Chondrocyte (in vitro differentiated cells): ENCODE data around the gene ALDH2. TPM values are rescaled to one million over a fixed set of nuclear protein-coding genes. Genes with fewer than 3 reads are reported as not detected.

Source experiments
- DNase-seq: peaks from one replicate; pipeline ENCODE4 v3.0.0; 2021; ENCODE audit warnings: mixed read lengths, low spot score
- H3K27ac Mint-ChIP-seq: one replicate; pipeline ENCODE4 v1.8.0; 2021; ENCODE audit warnings: mild to moderate bottlenecking, moderate library complexity, mixed read lengths; ENCODE audit not compliant: unreplicated experiment
- H3K27me3 Mint-ChIP-seq: 2 replicates; pipeline ENCODE4 v1.8.0; 2021; ENCODE audit warnings: low read depth, mixed read lengths
- H3K36me3 Mint-ChIP-seq: 2 replicates; pipeline ENCODE4 v1.8.0; 2021; ENCODE audit warnings: low read depth, mixed read lengths
- H3K4me1 Mint-ChIP-seq: 2 replicates; pipeline ENCODE4 v1.8.0; 2021; ENCODE audit warnings: low read depth, mild to moderate bottlenecking, mixed read lengths
- H3K4me3 Mint-ChIP-seq: one replicate; pipeline ENCODE4 v1.8.0; 2021; ENCODE audit warnings: mild to moderate bottlenecking, moderate library complexity, mixed read lengths; ENCODE audit not compliant: unreplicated experiment
- H3K9me3 Mint-ChIP-seq: 2 replicates; pipeline ENCODE4 v1.8.0; 2021; ENCODE audit warnings: low read depth, mixed read lengths
- CTCF ChIP-seq: fragments of 200-600 bp; sonication (generic); IDR thresholded peaks from 2 replicates; pipeline ENCODE4 v1.5.0; 2021; ENCODE audit warnings: antibody characterized with exemption, mild to moderate bottlenecking, moderate library complexity
- total RNA-seq: library from RNA; stranded (reverse); gene quantifications from 3 replicates; pipeline ENCODE4 v1.2.1, GENCODE V29; 2021

Gene ALDH2
- total RNA-seq, 1 donor from 2014 or later: 73.8 TPM

- no peak for TF ChIP-seq CTCF
- H3K4me3 Mint-ChIP-seq: no peak overlapping the region
- H3K27me3 Mint-ChIP-seq: peaks cover 2% of the 10 kb centered on the region
- peaks cover 27% of the 10 kb centered on the region for H3K4me1 Mint-ChIP-seq
- no peak overlapping the region for H3K27ac Mint-ChIP-seq
- no peaks in the 10 kb centered on the region for H3K9me3 Mint-ChIP-seq
- peaks cover 5% of the 10 kb centered on the region for H3K36me3 Mint-ChIP-seq
- no peak for DNase-seq
Observed at GRCh38 chr12:111838353-111838752, 71.6 kb downstream of the ALDH2 start.

GRCh38 chr12:111840807-111841206 lies 74.1 kb downstream of the ALDH2 start:
- H3K36me3 Mint-ChIP-seq: peaks cover 5% of the 10 kb centered on the region
- no peaks in the 10 kb centered on the region for H3K27me3 Mint-ChIP-seq
- DNase-seq: no peak
- peaks cover 42% of the 10 kb centered on the region for H3K4me1 Mint-ChIP-seq
- peak overlapping the region; percentile 96 for H3K27ac Mint-ChIP-seq
- H3K9me3 Mint-ChIP-seq: no peaks in the 10 kb centered on the region
- peak overlapping the region; percentile 93 for H3K4me3 Mint-ChIP-seq
- no peak for TF ChIP-seq CTCF

- no peaks in the 10 kb centered on the region for H3K27me3 Mint-ChIP-seq
- DNase-seq: no peak
- peak overlapping the region; percentile 96 for H3K27ac Mint-ChIP-seq
- peaks cover 5% of the 10 kb centered on the region for H3K36me3 Mint-ChIP-seq
- no peaks in the 10 kb centered on the region for H3K9me3 Mint-ChIP-seq
- peaks cover 46% of the 10 kb centered on the region for H3K4me1 Mint-ChIP-seq
- H3K4me3 Mint-ChIP-seq: peak overlapping the region; percentile 93
- no peak for TF ChIP-seq CTCF
Observed at GRCh38 chr12:111841236-111841749, 74.6 kb downstream of the ALDH2 start.

GRCh38 chr12:111841750-111842555 lies 75.2 kb downstream of the ALDH2 start, which contains the start of gene MAPKAPK5:
Gene MAPKAPK5, plus strand, starts transcription at chr12:111842228. Its CDS starts 506 bp downstream, at chr12:111842734.
- Mint-ChIP-seq H3K9me3 (no peaks in the 10 kb centered on the region), H3K27ac (peak within 1 kb of the TSS; percentile 96), H3K36me3 (peaks cover 6% of the 10 kb centered on the region), H3K27me3 (no peaks in the 10 kb centered on the region), H3K4me3 (peak within 1 kb of the TSS; percentile 93), H3K4me1 (peaks cover 49% of the 10 kb centered on the region)
- no peak for TF ChIP-seq CTCF
- DNase-seq: peak; percentile 95

GRCh38 chr12:111842556-111843396 lies 76.0 kb downstream of the ALDH2 start:
- Mint-ChIP-seq H3K9me3 (peaks cover 2% of the 10 kb centered on the region), H3K27me3 (no peaks in the 10 kb centered on the region), H3K4me3 (peak overlapping the region; percentile 93), H3K27ac (peak overlapping the region; percentile 96), H3K4me1 (peaks cover 49% of the 10 kb centered on the region), H3K36me3 (peaks cover 7% of the 10 kb centered on the region)
- DNase-seq: no peak
- no peak for TF ChIP-seq CTCF
